ENCODE measurements around the gene KRTAP27-1. TPM values are rescaled to one million over a fixed set of nuclear protein-coding genes. Genes with fewer than 3 reads are reported as not detected.

KRTAP27-1 gene
- total and polyA plus RNA-seq, 2 of the 8 experiments (the other 6 are each of a cell fraction or from before 2014, with no cell fraction given): not detected

DNA sequence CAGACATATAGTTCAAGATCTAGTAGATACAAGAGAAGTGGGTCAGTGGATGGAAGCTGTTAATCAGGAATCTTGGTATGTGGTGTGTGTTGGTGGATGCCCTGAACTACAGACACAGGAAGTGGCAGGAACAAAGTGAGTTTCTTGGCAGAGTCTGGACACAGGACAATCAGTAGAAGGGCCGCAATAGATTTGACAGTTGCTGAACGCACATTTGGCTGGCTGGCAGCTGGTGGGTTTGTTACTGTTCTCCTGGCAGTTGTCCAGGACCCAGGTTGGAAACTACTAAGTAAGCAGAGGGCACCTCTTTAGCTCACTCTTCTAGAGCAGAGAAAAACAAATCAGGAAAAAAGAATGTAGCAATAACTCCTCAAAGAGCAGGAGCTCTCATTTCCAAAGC lies 30.6 kb downstream of the KRTAP27-1 start (continued):
- TF ChIP-seq, protein P1, sequence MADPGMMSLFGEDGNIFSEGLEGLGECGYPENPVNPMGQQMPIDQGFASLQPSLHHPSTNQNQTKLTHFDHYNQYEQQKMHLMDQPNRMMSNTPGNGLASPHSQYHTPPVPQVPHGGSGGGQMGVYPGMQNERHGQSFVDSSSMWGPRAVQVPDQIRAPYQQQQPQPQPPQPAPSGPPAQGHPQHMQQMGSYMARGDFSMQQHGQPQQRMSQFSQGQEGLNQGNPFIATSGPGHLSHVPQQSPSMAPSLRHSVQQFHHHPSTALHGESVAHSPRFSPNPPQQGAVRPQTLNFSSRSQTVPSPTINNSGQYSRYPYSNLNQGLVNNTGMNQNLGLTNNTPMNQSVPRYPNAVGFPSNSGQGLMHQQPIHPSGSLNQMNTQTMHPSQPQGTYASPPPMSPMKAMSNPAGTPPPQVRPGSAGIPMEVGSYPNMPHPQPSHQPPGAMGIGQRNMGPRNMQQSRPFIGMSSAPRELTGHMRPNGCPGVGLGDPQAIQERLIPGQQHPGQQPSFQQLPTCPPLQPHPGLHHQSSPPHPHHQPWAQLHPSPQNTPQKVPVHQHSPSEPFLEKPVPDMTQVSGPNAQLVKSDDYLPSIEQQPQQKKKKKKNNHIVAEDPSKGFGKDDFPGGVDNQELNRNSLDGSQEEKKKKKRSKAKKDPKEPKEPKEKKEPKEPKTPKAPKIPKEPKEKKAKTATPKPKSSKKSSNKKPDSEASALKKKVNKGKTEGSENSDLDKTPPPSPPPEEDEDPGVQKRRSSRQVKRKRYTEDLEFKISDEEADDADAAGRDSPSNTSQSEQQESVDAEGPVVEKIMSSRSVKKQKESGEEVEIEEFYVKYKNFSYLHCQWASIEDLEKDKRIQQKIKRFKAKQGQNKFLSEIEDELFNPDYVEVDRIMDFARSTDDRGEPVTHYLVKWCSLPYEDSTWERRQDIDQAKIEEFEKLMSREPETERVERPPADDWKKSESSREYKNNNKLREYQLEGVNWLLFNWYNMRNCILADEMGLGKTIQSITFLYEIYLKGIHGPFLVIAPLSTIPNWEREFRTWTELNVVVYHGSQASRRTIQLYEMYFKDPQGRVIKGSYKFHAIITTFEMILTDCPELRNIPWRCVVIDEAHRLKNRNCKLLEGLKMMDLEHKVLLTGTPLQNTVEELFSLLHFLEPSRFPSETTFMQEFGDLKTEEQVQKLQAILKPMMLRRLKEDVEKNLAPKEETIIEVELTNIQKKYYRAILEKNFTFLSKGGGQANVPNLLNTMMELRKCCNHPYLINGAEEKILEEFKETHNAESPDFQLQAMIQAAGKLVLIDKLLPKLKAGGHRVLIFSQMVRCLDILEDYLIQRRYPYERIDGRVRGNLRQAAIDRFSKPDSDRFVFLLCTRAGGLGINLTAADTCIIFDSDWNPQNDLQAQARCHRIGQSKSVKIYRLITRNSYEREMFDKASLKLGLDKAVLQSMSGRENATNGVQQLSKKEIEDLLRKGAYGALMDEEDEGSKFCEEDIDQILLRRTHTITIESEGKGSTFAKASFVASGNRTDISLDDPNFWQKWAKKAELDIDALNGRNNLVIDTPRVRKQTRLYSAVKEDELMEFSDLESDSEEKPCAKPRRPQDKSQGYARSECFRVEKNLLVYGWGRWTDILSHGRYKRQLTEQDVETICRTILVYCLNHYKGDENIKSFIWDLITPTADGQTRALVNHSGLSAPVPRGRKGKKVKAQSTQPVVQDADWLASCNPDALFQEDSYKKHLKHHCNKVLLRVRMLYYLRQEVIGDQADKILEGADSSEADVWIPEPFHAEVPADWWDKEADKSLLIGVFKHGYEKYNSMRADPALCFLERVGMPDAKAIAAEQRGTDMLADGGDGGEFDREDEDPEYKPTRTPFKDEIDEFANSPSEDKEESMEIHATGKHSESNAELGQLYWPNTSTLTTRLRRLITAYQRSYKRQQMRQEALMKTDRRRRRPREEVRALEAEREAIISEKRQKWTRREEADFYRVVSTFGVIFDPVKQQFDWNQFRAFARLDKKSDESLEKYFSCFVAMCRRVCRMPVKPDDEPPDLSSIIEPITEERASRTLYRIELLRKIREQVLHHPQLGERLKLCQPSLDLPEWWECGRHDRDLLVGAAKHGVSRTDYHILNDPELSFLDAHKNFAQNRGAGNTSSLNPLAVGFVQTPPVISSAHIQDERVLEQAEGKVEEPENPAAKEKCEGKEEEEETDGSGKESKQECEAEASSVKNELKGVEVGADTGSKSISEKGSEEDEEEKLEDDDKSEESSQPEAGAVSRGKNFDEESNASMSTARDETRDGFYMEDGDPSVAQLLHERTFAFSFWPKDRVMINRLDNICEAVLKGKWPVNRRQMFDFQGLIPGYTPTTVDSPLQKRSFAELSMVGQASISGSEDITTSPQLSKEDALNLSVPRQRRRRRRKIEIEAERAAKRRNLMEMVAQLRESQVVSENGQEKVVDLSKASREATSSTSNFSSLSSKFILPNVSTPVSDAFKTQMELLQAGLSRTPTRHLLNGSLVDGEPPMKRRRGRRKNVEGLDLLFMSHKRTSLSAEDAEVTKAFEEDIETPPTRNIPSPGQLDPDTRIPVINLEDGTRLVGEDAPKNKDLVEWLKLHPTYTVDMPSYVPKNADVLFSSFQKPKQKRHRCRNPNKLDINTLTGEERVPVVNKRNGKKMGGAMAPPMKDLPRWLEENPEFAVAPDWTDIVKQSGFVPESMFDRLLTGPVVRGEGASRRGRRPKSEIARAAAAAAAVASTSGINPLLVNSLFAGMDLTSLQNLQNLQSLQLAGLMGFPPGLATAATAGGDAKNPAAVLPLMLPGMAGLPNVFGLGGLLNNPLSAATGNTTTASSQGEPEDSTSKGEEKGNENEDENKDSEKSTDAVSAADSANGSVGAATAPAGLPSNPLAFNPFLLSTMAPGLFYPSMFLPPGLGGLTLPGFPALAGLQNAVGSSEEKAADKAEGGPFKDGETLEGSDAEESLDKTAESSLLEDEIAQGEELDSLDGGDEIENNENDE (IDR thresholded peaks at IDR 0.05; ENCODE audit: insufficient replicate concordance, low read length): no peak
- TF ChIP-seq HDAC2 (IDR thresholded peaks at IDR 0.05; ENCODE audit: borderline replicate concordance in 1 of 2, low read depth in 2 of 2, low read length in 2 of 2): no peak
- no peak for TF ChIP-seq TEAD4 (IDR thresholded peaks at IDR 0.05; ENCODE audit: low read depth, low read length)
- no peak for TF ChIP-seq RNF2 (IDR thresholded peaks at IDR 0.05; ENCODE audit: borderline replicate concordance, low read depth, low read length, missing control alignments, poor library complexity, severe bottlenecking)
- no peak for TF ChIP-seq POU5F1 (IDR thresholded peaks at IDR 0.05; ENCODE audit: low read depth, low read length)
- no peak for TF ChIP-seq EGR1 (IDR thresholded peaks at IDR 0.05; ENCODE audit: borderline replicate concordance, low read depth, low read length)
- no peak for TF ChIP-seq GABPA (IDR thresholded peaks at IDR 0.05; ENCODE audit: borderline replicate concordance, insufficient read depth, low read length)

Measured in H1 (cell line).